HG02885 (cell line): ENCODE results near the gene ITGB2.

Experiments
- ATAC-seq: cut with Tn5 transposase; IDR thresholded peaks from one replicate; pipeline ENCODE4 v1.9.1; 2021; ENCODE audit warnings: mild to moderate bottlenecking; ENCODE audit not compliant: unreplicated experiment, poor library complexity

ITGB2 gene

DNA sequence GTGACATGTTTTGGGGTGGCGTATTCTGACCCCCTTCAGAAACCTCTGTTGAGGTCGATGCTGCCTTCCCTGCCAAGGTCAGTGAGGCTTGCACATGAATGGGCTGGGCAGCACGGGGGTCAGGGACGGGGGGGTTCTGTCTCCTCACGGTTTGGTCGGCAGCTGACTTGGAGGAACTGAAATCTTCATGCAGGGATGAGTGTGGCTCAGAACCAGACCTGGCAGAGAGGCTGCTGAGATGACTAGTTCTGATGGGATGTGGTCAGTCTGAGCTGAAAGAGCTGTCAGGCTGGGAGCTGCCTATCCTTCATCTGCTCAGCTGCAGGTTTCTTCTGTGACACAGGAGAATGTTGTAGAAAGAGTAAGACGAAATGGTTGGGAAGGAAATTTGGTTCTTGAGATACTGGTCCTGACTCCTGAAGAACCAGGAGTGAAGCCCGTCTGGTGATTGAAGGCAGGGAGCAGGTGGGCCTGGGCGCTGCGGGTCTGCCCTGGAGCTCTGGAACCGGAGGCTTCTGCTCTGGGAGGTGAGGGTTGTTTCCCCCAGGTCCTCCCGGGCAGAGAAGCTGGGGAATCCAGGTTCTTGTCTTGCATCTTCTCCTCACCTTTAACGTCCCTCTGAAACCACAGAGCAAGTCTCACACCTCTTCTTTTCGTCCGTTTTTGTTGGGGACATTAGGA is 22.4 kb upstream of the ITGB2 start:
- ATAC-seq, result no peak

DNA sequence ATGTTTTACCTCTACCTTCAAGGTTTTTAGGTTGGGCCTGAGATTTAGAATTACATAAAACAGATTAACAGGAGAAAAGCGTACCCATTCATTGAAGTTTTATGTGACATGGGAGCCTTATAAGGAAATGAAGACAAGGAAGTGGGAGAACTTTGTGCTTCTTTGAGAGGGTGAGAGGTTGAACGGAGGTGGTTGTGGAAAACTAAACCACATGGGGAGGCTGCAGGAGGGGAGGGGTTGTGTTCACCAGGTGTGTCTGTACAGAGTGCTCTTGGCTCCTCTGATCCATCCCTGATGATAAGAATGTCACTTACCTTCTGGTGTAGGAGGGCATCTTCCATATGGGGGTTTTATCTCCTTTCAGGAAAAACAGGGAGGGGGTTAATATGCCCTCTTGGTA is 21.9 kb upstream of the ITGB2 start:
- no peak for ATAC-seq

DNA sequence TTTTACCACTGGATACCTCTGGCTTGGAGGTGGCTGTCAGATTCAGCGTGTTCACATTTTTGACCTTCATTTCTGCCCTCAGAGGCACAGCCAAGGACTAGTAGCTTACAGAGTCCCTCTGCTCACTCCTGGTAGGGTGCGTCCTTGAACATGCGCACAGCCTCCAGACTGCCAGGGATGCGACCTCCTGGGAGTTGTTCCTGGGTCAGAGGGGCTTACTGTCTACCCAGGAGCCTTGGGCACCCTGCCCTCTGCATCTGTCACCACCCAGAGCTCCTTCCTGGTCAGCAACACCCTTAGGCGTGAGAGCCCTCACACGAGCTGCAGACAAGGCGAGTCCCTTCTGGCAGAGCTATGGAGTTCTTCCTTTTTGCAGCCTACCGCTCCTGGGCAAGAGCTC is 20.9 kb upstream of the ITGB2 start:
- ATAC-seq, result no peak

DNA sequence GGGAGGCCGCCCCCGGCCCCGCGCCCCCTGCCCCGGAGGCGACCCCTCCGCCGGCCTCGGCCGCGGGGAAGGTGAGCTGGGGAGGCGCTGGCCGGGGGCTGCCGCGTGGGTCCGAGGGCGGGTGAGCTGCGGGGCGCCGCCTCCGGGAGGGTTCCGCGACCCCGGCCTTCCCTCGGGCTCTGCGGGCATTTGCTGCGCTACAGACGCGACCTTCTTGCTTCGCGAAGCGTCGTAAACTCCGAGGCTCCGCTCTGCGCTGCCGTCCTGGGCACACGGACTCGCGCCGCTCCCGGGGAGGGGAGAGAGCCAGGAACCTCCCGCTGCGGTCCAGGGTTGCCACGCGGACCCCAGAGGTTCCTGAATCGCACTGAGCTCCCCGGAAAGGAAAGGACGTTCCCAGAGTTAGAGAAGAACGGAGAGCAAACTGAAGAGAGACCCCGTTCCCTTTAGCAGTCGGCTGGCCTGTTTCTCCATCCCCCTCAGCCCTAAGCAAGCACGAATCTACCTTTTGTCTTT is 19.5 kb upstream of the ITGB2 start:
- ATAC-seq, result peak; percentile 47

DNA sequence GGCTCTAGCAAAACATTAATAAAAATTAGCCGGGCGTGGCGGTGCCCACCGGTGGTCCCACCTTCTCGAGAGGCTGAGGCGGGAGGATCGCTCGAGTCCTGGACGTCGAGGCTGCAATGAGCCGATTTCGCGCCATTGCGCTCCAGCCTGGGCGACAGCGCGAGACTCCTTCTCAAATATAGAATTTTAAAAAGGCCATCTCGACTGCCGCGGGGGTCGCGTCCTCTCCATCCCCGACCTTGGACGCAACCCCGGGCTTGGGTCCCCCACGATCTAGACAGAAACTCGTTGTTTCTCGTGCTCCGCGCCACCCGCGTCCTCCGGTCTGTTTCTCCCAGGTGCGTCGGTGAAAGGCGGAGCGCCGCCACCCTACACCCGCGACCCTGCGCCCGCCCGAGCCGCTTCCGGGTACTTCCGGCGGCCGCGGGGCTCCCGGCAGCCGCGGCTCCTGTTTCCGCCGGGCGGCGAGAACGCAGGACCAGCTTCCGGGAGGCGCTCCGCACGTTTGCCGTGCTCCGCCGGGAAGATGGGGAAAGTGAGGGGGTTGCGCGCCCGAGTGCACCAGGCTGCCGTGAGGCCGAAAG is 18.9 kb upstream of the ITGB2 start, which contains the start of gene SLX9:
SLX9 (plus strand) TSS at position 498 of the 584 bp plus-strand sequence; CDS start at position 527, 29 bp downstream.
- peak; percentile 71 for ATAC-seq

DNA sequence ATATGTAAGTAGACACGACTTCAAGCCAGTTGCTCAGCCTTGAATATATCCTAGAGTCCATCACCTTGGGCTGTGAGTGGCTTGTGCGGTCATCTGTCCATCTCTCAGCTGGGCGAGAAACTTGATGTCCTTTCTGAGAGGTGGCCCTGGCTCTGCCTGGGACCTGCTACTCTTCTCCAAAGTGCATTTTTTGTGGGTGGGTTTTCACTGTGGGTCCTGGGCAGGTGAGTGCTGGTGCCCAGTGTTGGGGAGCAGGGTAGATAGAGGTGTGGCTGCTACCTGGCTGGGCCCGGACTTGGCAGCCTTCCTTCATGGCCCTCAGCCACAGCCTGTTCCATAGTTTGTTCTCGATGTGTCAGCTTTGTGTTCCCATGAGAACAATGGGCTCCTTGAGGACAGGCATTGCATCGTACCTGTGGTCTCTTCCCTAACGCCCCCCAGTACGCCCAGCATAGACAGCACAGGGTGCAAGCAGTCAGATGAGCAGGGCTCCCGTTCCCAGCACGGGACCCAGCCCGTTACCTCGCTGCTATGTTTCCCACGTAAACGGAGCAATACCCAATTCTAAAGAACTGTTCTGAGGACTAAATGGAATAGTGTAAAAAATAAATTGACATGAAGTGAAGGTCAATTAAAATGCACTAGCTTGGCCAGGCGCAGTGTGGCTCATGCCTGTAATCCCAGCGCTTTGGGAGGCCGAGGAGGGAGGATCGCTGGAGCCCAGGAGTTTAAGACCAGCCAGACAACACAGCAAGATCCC is 18.3 kb upstream of the ITGB2 start:
- ATAC-seq, result no peak

DNA sequence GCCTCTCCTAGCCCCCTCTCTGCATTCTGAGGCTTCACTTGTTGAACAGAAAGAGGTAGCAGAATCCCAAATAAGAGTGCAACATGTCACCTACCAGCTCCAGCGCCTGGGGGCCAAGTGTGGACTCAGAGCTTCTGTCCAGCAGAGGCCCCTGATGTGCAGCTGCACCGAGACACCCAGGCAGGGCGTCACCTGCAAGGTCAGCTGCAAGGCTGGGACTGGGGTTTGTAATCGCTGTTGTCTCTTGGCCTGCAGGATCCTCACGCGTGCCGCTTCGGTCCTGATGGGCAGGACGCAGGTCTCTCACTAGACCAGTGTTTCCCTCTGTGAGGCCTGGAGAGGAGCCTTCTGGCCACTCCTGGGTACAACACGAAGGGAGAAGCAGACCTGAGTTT is 14.8 kb upstream of the ITGB2 start:
- no peak for ATAC-seq

DNA sequence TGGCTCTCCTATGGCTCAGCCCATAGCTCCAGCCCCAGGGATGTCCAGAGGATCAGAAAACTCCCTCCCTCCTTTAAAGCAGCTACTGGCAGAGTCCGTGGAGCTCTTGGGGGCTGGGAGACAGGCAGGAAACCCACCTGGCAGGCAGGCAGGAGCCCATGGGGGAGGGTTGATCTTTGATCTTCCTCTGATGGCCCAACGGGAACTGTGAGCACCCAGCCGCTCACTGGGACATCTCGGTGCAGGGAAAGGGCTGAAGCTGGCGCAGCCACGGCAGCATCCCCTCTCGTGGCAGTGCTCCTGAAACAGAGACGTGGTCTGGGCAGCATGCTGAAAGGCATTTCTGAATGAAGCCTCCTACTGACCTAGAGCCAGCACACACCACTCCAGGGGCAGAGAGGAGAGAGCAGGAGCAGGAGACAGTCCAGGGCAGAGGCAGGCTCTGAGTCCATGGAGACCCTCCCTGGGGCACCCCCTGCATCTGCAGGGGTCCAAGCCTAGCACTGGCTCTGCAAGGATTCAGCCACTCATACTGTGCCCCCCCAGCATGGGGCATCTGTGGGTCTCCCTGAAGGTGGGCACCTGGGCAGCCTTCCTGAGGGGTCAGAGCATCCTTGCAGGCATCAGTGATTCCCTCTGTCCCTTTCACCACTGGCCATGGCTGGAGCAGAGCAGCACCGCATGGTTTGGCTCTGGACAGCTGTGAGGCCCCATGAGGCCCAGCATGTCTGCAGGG is 14.3 kb upstream of the ITGB2 start:
- ATAC-seq, result no peak

DNA sequence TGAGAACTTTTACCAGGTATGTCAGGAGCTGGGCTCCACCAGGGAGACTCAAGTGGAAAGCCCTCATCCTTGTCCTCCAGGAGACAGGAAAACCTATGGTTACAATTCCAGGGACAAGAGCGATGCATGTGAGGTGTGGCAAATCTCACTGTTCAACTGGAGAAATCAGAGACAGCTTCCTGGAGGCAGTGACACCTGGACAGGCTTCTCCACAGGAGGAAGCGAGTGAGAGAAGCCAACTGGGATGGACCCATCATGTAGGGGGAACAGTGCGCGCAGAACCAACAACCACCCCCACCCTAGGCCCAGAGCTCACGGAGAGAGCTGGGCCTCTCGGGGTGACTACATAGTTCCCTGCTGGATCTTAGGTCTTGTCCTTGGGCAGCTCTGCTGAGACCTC is 13.6 kb upstream of the ITGB2 start:
- no peak for ATAC-seq

DNA sequence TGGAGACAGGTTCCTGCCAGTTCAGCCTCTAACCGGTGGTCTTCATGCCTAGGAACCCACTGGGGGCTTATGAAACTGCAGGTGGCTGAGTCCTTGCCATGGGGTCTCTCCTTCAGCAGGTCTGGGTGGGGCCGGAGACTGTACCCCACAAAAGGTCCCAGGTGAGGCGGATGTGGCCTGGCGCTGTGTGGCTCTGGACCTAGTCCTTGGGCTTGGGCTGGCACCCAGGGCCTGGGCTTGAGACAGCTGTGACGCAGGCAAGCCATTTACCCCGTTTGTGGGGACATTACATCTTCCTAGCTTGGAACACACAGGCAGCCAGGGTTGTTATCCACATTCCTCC is 13.2 kb upstream of the ITGB2 start:
- ATAC-seq, result no peak

DNA sequence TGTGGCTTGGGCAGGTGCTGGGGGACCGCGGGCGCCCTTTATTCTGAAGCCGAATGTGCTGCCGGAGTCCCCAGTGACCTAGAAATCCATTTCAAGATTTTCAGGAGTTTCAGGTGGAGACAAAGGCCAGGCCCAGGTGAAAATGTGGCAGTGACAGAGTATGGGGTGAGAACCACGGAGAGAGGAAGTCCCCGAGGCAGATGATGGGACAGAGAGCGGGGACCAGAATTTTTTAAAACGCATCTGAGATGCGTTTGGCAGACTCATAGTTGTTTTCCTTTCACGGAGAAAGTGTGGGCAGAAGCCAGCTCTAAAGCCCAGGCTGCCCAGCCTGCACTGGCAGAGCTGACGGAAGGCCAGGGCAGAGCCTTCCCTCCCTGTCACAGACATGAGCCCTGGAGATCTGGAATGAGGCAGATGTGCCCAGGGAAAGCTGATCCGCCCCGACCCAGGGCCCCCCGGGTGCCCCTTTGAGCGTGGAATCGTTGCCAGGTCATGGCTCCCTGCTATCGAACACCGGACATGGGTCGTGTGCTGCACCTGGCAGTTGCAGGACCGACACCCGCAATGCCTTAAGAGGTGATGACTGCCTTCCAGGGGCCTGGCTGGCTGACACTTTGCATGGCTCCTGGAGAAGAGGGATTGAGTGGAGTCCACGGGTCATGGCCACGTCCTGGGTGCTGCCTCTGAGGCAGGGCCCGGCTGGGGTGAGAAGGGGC is 12.7 kb upstream of the ITGB2 start:
- no peak for ATAC-seq

DNA sequence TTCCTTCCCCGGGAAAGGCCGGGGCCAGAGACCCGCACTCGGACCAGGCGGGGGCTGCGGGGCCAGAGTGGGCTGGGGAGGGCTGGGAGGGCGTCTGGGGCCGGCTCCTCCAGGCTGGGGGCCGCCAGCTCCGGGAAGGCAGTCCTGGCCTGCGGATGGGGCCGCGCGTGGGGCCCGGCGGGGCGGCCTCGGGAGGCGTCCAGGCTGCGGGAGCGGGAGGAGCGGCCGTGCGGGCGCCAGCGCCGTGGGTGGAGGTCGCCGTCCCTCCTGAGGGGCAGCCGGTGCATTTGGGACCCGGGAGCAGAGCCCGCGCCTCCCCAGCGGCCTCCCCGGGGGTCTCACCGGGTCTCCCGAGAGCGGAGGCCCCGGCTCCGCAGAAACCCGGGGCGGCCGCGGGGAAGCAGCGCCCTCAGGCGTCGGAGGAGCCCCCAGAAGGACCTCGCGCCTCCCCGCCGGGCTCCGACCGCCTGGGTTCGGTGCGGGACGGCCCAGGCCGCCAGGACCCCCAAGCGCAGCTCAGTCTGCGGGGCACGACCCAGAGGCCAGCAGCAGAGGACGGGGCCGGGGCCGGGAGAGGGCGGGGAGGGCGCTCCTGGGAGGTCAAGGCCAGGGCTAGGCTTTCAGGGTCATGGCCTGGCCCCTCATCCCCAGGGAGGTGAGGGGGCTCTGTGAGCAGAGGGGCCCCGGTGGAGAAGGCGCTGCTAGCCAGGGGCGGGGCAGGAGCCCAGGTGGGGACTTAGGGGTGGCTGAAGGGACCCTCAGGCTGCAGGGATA is 11.9 kb upstream of the ITGB2 start:
- ATAC-seq, result peak; percentile 37

DNA sequence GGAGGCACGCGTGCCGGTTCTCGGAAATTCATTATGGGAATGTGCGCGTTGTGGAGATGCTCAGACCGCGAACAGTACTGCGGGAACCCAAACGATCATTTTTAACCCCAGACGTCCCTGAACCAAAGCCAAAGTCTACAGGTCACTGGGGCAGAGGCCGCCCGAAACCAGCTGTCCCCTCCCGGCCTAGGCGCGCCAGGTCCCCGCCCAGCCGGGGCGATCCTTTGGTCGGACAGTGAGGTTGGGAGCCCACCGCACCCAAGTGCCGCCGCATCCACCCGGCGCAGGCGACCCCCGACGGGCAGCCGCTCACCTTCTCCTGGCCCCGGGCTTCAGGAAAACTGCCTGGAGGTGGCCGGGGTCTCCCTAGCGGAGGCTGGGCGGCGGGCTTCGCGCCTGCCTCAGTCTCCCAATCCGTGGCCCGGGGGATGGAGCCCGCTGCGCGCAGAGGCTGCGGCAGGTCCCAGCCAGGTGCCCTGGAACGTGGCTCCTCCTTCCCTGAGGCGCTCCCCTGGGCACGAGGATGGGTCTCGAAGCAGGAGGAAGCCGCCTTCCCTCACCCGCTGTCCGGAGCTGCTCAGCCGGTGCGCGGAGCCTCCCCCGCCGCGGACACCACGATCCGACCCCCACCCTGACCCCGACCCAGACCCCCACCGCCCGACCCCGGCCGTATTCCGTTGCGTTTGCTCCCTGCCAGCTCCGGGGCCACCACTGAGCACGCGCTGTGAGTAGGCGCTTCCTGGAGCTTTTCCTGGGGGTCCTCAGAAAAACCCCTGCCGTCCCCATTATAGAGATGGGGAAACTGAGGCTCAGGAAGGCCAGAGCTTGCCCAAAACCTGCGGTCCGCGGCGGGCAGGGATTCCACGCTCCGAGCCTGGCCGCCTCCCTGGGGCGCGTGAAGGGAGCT is 11.1 kb upstream of the ITGB2 start:
- ATAC-seq, result no peak

DNA sequence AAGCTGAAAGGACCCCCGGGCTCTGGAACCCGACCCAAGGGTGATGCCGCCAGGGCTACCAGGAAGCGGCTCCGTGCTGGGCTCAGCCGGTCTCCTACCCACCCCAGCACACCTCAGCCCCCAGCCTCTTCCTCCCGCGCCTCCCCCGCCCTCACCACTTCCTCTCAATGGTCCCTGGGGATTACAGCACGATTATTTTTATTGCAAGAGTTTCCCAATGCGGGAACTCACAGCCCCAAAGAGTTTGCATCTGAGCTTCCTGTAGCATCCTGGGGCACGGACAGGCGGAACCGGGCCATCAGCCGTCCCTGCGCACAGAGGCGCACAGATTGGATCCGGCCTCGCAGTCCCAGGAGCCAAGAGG is 10.4 kb upstream of the ITGB2 start:
- ATAC-seq, result no peak

DNA sequence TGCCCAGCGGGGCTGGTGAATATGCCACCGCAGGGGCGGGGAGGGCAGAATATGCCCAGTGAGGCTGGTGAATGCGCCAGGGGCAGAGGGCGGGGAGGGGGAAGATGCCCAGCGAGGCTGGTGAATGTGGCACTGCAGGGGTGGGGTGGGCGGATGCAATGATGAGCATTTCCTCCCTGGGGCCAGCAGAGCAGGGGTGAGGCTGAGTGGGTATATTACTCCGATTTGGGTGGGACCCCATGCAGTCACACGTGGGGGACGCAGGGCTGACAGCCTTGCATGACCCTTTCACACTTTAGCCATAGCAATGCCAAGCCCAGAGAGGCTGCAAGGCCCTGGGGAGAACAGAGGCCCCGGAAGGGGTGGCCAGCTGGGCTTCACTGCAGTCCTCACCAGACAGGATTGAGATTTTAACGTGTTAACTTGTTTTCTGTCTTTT is 9.9 kb upstream of the ITGB2 start:
- no peak for ATAC-seq

DNA sequence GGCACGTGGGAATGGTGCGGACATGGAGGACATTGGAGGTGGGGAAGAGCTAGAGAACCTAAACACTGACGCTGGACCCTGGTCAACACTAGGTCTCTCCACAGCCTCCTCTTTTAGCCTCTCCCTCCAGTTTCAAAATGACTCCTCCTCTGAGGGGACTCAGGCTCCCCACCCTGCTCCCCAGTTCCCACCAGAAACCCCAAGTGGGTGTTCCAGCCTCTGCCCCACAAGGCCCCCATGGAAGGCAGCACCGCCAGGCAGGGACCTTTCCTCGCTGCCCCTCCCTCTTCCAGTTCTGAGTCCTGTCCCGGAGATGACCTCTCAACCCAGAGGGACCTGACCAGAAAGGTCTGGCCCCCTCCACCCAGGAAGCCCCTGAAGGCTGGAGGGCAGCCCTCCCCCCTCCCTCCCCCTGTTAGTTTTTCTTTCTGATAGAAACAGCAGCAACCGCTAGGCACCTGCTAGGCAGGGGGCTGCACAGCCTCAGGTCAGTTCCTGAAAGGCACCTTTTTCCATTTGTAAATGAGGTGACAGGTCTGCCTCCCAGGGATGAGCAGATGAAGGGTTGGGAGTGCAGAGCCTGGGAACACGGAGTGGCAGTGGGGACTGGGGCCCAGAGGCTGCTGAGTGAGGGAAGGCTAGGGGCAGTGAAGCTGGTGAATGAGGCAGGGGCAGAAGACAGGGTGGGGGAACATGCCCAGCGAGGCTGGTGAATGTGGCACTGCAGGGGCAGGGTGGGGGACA is 9.3 kb upstream of the ITGB2 start:
- ATAC-seq, result no peak

DNA sequence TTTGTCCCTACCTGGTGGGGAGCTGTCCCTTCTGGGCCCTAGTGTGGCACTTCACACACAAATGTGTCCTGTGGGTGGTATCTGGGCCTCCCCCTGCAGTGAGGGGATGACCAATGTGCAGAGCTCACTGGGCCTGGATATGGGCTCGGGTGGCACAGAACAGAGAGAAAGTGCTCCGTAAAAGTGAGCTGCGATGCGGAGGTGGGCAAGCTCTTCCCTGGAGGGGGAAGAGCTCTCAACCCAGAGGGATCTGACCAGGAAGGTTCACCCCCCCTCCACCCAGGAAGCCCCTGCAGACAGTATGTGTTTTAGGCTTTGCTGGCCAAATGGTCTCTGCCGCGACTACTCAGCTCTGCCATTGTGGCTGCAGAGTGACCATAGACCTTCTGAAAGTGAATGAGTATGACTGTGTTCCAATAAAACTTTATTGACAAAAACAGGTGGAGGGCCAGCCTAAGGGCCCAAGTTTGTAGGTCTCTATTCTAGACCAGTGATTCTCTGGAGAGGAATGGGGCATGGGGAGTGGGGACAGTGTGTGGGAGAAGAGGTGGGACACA is 8.6 kb upstream of the ITGB2 start:
- ATAC-seq, result no peak
